Inferior parietal cortex (tissue), 1 donor: ENCODE measurements around the gene ARID3A.
"Not testable (repeated sequence)": the region's sequence is repeated elsewhere in the genome, so short reads cannot be mapped to it uniquely, and the experiment has no call there.

Source experiments
- DNase-seq: peaks from one replicate; pipeline ENCODE4 v3.0.0-alpha.2; 2016; ENCODE audit errors: extremely low spot score

Gene ARID3A, protein sequence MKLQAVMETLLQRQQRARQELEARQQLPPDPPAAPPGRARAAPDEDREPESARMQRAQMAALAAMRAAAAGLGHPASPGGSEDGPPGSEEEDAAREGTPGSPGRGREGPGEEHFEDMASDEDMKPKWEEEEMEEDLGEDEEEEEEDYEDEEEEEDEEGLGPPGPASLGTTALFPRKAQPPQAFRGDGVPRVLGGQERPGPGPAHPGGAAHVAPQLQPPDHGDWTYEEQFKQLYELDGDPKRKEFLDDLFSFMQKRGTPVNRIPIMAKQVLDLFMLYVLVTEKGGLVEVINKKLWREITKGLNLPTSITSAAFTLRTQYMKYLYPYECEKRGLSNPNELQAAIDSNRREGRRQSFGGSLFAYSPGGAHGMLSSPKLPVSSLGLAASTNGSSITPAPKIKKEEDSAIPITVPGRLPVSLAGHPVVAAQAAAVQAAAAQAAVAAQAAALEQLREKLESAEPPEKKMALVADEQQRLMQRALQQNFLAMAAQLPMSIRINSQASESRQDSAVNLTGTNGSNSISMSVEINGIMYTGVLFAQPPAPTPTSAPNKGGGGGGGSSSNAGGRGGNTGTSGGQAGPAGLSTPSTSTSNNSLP

GRCh38 chr19:925526-926322 lies at the start of gene ARID3A:
ARID3A (plus strand) TSS chr19:926035; CDS start chr19:929529, 3,494 bp downstream.
- DNase-seq = peak; percentile 80

DNA sequence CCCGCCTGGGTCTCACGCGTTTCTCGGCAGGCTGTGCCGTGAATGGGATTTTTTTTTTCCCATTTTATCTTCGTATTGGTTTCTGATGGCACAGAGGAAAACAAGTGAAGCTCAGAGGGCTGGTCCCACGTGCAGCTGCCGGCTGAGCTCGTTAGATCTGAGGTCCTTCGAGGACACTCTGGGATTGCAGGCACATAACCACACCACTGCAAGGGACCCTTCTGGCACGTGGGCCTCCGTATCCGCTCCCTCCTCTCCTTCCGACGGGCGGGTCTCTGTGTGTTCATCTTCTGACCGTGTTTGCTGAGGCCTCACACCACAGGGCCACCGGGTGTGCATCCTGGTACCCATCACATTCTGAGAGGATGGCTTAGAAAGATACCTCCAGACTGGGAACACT lies 49.7 kb upstream of the ARID3A start:
- no peak for DNase-seq

- DNase-seq = no peak
Measured at GRCh38 chr19:876780-877314, 49.0 kb upstream of the ARID3A start.

DNA sequence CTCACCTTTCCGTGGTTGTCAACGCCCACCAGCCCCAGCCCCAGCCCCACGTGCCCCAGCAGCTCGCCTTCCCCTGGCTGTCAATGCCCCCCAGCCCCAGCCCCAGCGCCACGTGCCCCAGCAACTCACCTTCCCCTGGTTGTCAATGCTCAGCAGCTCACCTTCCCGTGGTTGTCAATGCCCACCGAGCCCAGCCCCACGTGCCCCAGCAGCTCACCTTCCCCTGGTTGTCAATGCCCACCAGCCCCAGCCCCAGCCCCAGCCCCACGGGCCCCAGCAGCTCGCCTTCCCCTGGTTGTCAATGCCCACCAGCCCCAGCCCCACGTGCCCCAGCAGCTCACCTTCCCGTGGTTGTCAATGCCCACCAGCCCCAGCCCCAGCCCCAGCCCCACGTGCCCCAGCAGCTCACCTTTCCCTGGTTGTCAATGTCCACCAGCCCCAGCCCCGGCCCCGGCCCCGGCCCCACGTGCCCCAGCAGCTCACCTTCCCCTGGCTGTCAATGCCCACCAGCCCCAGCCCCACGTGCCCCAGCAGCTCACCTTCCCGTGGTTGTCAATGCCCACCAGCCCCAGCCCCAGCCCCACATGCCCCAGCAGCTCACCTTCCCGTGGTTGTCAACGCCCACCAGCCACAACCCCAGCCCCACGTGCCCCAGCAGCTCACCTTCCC lies 47.7 kb upstream of the ARID3A start:
- DNase-seq = not testable (repeated sequence)

DNA sequence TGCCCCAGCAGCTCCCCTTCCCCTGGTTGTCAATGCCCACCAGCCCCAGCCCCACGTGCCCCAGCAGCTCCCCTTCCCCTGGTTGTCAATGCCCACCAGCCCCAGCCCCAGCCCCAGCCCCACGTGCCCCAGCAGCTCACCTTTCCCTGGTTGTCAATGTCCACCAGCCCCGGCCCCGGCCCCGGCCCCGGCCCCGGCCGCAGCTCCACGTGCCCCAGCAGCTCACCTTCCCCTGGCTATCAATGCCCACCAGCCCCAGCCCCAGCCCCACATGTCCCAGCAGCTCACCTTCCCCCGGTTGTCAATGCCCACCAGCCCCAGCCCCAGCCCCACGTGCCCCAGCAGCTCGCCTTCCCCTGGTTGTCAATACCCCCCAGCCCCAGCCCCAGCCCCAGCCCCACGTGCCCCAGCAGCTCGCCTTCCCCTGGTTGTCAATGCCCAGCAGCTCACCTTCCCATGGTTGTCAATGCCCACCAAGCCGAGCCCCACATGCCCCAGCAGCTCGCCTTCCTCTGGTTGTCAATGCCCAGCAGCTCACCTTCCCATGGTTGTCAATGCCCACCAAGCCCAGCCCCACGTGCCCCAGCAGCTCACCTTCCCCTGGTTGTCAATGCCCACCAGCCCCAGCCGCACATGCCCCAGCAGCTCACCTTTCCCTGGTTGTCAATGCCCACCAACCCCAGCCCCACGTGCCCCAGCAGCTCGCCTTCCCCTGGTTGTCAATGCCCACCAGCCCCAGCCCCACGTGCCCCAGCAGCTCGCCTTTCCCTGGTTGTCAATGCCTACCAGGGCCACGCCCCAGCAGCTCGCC lies 46.9 kb upstream of the ARID3A start:
- not testable (repeated sequence) for DNase-seq

- no peak for DNase-seq
Measured at GRCh38 chr19:879711-880438, 46.0 kb upstream of the ARID3A start.

DNA sequence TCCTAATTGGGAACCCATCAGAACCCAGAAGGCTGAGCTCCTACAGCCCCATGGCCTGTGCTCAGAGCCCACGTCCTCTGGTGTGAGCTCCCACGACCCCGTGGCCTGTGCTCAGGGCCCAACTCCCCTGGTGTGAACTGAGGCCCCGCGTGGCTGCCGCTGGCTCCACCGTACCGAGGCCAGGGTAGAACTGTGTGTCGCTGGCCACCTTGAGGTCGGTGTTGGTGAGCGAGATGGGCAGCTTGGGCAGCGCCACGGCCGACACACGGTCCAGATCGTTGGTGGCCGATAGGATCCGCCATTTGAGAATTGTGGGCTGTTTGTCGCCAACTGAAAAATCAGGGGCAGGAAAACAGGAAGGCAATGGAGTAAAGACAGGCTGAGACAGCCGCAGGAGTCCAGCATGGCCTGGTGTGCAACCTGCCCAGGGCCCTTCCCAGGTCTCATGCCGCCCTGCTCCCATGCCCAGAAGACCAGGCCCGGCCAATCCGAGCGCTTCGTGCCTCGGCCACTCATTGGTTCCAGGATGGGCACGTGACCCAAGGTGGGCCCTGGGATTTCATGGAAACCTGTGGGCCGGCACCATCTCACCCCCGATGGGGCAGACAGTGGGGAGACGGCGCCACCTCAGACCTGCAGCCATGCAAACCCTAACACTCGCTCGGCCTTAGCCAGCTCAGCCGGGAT lies 44.3 kb upstream of the ARID3A start:
- DNase-seq = no peak

- DNase-seq = no peak
Measured at GRCh38 chr19:882871-883497, 42.9 kb upstream of the ARID3A start.

GRCh38 chr19:883661-884211 lies 42.1 kb upstream of the ARID3A start:
- DNase-seq = no peak

GRCh38 chr19:884420-885211 lies 41.2 kb upstream of the ARID3A start:
- no peak for DNase-seq

GRCh38 chr19:885536-886224 lies 40.2 kb upstream of the ARID3A start:
- no peak for DNase-seq

DNA sequence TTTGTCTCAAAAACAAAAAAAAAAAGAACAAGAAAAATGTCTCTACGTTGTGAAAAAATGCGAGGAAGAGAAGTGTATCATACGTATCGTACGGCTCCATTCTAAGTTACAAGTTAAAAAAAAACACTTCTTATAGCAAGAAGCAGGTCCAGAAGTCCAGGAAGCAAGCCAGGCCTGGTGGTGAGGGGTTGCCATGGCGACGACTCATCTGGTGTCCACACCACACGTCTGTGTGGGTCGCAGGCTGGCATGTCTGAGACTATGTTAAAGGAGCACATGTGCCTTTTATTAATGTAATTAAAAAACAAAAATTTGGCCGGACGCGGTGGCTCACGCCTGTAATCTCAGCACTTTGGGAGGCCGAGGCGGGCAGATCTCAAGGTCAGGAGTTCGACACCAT lies 38.8 kb upstream of the ARID3A start:
- peak; percentile 36 for DNase-seq

GRCh38 chr19:887599-887998 lies 38.2 kb upstream of the ARID3A start:
- DNase-seq = no peak

DNA sequence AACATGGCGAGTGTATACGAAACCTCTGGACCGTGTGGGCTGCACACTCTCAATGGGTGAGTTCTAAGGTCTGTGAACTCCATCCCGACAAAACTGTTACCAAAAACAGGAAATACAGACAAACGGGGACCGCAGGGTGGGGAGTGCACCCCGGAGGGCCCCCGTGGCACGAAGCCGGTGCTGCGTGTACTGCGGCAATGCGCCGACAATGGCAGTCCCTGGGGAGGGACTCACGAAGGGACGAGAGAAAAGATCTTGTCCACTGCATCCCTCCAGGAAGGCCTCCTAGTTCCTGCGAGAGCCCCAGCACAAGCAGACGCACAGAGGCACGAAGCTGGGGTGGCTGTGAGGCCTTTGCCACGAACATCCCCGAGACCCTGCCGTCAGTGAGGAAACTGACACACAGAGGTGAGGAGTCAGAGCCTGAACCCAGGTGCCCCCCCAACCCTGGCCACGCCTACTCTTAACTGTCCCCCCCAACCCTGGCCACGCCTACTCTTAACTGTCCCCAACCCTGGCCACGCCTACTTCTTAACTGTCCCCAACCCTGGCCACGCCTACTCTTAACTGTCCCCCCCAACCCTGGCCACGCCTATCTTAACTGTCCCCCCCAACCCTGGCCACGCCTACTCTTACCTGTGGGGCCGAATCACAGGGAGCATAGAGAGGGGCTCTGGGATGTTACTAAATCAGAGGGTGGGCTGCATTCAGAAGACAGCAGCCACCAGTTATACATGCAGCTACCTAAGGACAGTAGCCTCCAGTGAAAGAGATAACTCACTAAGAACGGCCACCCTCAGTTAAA lies 37.1 kb upstream of the ARID3A start:
- no peak for DNase-seq

- no peak for DNase-seq
Measured at GRCh38 chr19:889662-890295, 36.1 kb upstream of the ARID3A start.

DNA sequence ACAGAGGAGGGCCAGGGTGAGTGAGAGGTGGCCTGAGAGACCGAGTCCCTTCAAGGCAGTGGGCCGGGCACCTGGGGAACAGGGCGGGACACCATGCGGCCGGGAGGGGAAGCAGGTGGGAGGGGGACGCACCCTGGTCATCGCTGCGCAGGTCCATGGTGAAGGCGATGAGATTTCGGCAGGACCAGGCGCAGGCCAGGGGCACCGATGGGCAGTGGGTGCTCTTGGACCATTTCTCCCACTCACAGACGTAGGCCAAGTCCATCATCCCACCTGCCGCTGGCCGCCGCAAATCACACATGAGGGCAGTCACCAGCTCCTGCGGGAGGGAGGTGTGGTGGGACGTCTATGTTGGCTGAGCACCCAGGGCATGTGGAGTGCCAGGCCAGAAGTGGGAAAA lies 35.0 kb upstream of the ARID3A start:
- no peak for DNase-seq
